Natural killer cell (primary cell): ENCODE results near the gene OTUD4. TPM values are rescaled to one million over a fixed set of nuclear protein-coding genes. Genes with fewer than 3 reads are reported as not detected.
A peak's percentile ranks its signal among the peaks of the same experiment; 100 is the strongest.
"Not testable (repeated sequence)": the region's sequence is repeated elsewhere in the genome, so short reads cannot be mapped to it uniquely, and the experiment has no call there.

Experiments
- ATAC-seq, 3 donors: fragments of 150-1000 bp in 2 of 3; fragments of 200-7000 bp in 1 of 3; cut with Tn5 transposase; 1 replicate in 1 of 3; 2 replicates in 2 of 3; pipeline ENCODE4 v1.10.0; 2021; ENCODE audit warnings: mild to moderate bottlenecking in 2 of 3, moderate library complexity in 2 of 3
- DNase-seq, 2 donors: peaks; one replicate each; pipeline versions ENCODE4 v3.0.0 to v3.0.0-alpha.2; 2013 to 2021; ENCODE audit warnings: mixed read lengths in 1 of 2
- H3K27ac ChIP-seq: one replicate; pipeline ENCODE4 v1.5.1; 2013; ENCODE audit warnings: mild to moderate bottlenecking, low read length
- H3K27me3 ChIP-seq: one replicate; pipeline ENCODE4 v1.6.1; 2013; ENCODE audit warnings: low read length; ENCODE audit not compliant: control insufficient read depth, insufficient read depth
- H3K36me3 ChIP-seq: one replicate; pipeline ENCODE4 v1.6.1; 2013; ENCODE audit warnings: low read length; ENCODE audit not compliant: control insufficient read depth, insufficient read depth
- H3K4me1 ChIP-seq: one replicate; pipeline ENCODE4 v1.6.1; 2013; ENCODE audit warnings: low read length; ENCODE audit not compliant: control insufficient read depth, insufficient read depth
- H3K4me3 ChIP-seq: one replicate; pipeline ENCODE4 v1.5.1; 2013; ENCODE audit warnings: low read length
- H3K9me3 ChIP-seq: one replicate; pipeline ENCODE4 v1.6.1; 2013; ENCODE audit warnings: low read length; ENCODE audit not compliant: control insufficient read depth, insufficient read depth
- H3K27ac Mint-ChIP-seq, 2 donors: one replicate each; pipeline ENCODE4 v1.8.0; 2022; ENCODE audit warnings: mild to moderate bottlenecking in 2 of 2, mixed read lengths in 2 of 2, moderate library complexity in 1 of 2
- H3K27me3 Mint-ChIP-seq, 2 donors: one replicate each; pipeline ENCODE4 v1.8.0; 2022; ENCODE audit warnings: low read depth in 2 of 2, mixed read lengths in 2 of 2
- H3K36me3 Mint-ChIP-seq: one replicate; pipeline ENCODE4 v1.8.0; 2022; ENCODE audit warnings: mixed read lengths
- H3K4me1 Mint-ChIP-seq, 2 donors: one replicate each; pipeline ENCODE4 v1.8.0; 2022; ENCODE audit warnings: mixed read lengths in 2 of 2
- H3K4me3 Mint-ChIP-seq: one replicate; pipeline ENCODE4 v1.8.0; 2022; ENCODE audit warnings: mild to moderate bottlenecking, moderate library complexity, mixed read lengths
- H3K9me3 Mint-ChIP-seq, 2 donors: one replicate each; pipeline ENCODE4 v1.8.0; 2022; ENCODE audit warnings: mixed read lengths in 2 of 2
- CTCF ChIP-seq: fragments of 200-600 bp; IDR thresholded peaks from one replicate; pipeline ENCODE4 v1.8.0; 2022; ENCODE audit warnings: antibody characterized with exemption
- WGBS: methylation state at CpG from one replicate; pipeline ENCODE4 v1.1.7; 2013; ENCODE audit warnings: missing lambda C conversion rate; ENCODE audit not compliant: insufficient coverage; 5-methylcytosine and 5-hydroxymethylcytosine counted together
- intact Hi-C: fragments of 100-400 bp; cut with micrococcal nuclease; formaldehyde crosslinking; loops from one replicate; pipeline ENCODE4 v1.14.2; 2022
- total RNA-seq, 4 donors: library from RNA; stranded (reverse); fragments of 120-200 nt in 1 of 4; gene quantifications; one replicate each; pipeline versions ENCODE4 v1.2.3 to v1.2.4, GENCODE V29; 2013 to 2022

Gene OTUD4
- total RNA-seq, 3 donors from 2014 or later (not counting 1 experiment from before 2014, with no cell fraction given) = 60.0 to 73.3 (median 71.6) TPM

GRCh38 chr4:145182222-145182621 lies 1.8 kb upstream of the OTUD4 start:
- 81% methylated on average over 2 of the region's 2 CpGs for WGBS
- Histone ChIP-seq H3K4me1 (peaks cover 18% of the 10 kb centered on the region), H3K4me3 (no peak overlapping the region), H3K9me3 (no peaks in the 10 kb centered on the region), H3K27ac (no peak overlapping the region), H3K36me3 (no peaks in the 10 kb centered on the region), H3K27me3 (no peaks in the 10 kb centered on the region)
- no peaks in the 10 kb centered on the region for H3K36me3 Mint-ChIP-seq
- peaks cover 28 to 29% of the 10 kb centered on the region in 2 donors for H3K4me1 Mint-ChIP-seq
- H3K27me3 Mint-ChIP-seq = no peaks in the 10 kb centered on the region
- DNase-seq (no peak), ATAC-seq (no peak)
- intact Hi-C loops = loop anchor here (5.0 kb wide), 1 partner anchor 755 kb away; the partner anchor contains the start of gene ZNF827
- no peaks in the 10 kb centered on the region for H3K9me3 Mint-ChIP-seq
- no peak for TF ChIP-seq CTCF
- H3K4me3 Mint-ChIP-seq = peak overlapping the region; percentile 56
- H3K27ac Mint-ChIP-seq = peak overlapping the region in 1 of 2 donors; percentile 64

- peaks cover 25% of the 10 kb centered on the region for H3K4me1 ChIP-seq
- intact Hi-C loops = loop anchor here (2.0 to 5.0 kb wide), 2 partner anchors 438 to 756 kb away; partner anchors contain the start of genes MMAA and ZNF827
- Mint-ChIP-seq H3K4me1 (peaks cover 32 to 36% of the 10 kb centered on the region in 2 donors), H3K9me3 (no peaks in the 10 kb centered on the region), H3K27ac (peak overlapping the region; percentile 95 to 97), H3K27me3 (no peaks in the 10 kb centered on the region), H3K36me3 (no peaks in the 10 kb centered on the region), H3K4me3 (peak overlapping the region; percentile 81)
- TF ChIP-seq CTCF = no peak
- no peaks in the 10 kb centered on the region for H3K27me3 ChIP-seq
- H3K9me3 ChIP-seq = no peaks in the 10 kb centered on the region
- peak overlapping the region; percentile 82 for H3K4me3 ChIP-seq
- ATAC-seq = no peak
- no peak for DNase-seq
- no peaks in the 10 kb centered on the region for H3K36me3 ChIP-seq
- peak overlapping the region; percentile 91 for H3K27ac ChIP-seq
- WGBS = 11% methylated on average over 7 of the region's 7 CpGs
Measured at GRCh38 chr4:145181091-145181501, 707 bp upstream of the OTUD4 start.

GRCh38 chr4:145179861-145180297 lies 510 bp downstream of the OTUD4 start:
- ATAC-seq = peak; percentile 34 to 45 (median 37)
- not testable (repeated sequence) for H3K9me3 Mint-ChIP-seq, DNase-seq, H3K9me3 ChIP-seq, H3K36me3 ChIP-seq, H3K27me3 ChIP-seq, H3K27me3 Mint-ChIP-seq, H3K36me3 Mint-ChIP-seq
- Histone ChIP-seq H3K4me1 (peaks cover 25% of the 10 kb centered on the region), H3K27ac (peak overlapping the region; percentile 99), H3K4me3 (peak overlapping the region; percentile 81)
- WGBS = under 1% methylated on average over 57 of the region's 57 CpGs
- Mint-ChIP-seq H3K4me3 (peak overlapping the region; percentile 95), H3K4me1 (peaks cover 39 to 40% of the 10 kb centered on the region in 2 donors), H3K27ac (peak overlapping the region; percentile 95 to 97)
- intact Hi-C loops = loop anchor here (1.0 to 5.0 kb wide), 3 partner anchors 82 to 757 kb away; partner anchors contain the start of genes ABCE1, ANAPC10, MMAA and ZNF827

GRCh38 chr4:145179281-145179860 lies 1.0 kb downstream of the OTUD4 start:
- Histone ChIP-seq H3K4me3 (peak overlapping the region; percentile 70), H3K27me3 (no peaks in the 10 kb centered on the region), H3K27ac (peak overlapping the region; percentile 99), H3K36me3 (peaks cover under 1% of the 10 kb centered on the region), H3K4me1 (peaks cover 25% of the 10 kb centered on the region), H3K9me3 (no peaks in the 10 kb centered on the region)
- Mint-ChIP-seq H3K27me3 (no peaks in the 10 kb centered on the region), H3K4me1 (peaks cover 44 to 45% of the 10 kb centered on the region in 2 donors), H3K27ac (peak overlapping the region; percentile 95 to 97), H3K4me3 (peak overlapping the region; percentile 95), H3K36me3 (no peaks in the 10 kb centered on the region), H3K9me3 (no peaks in the 10 kb centered on the region)
- whole genome bisulfite sequencing = under 1% methylated on average over 33 of the region's 36 CpGs
- intact Hi-C loops = no loop called here
- TF ChIP-seq CTCF = no peak
- ATAC-seq = peak; percentile 50 to 68 (median 60)
- DNase-seq = peak; percentile 76 to 88
